ENCODE data around the gene L1CAM.

L1CAM gene

GRCh38 chrX:153903991-153904957, 18.3 kb upstream of the L1CAM start, which contains the start of gene AVPR2:
AVPR2 (plus strand) TSS chrX:153904673; CDS start chrX:153905146, 473 bp downstream.
- Histone ChIP-seq H3K4me2 (peak within 1 kb of the TSS; percentile 46), H3K27ac (peak within 1 kb of the TSS; percentile 51), H3K9me3 (no peaks in the 10 kb centered on the region), H3K27me3 (peaks cover 65% of the 10 kb centered on the region), H4K20me1 (peaks cover 48% of the 10 kb centered on the region), H3K9ac (0 out of 2 replicates have a peak within 1 kb of the TSS, but pooled peaks have one; percentile 53), H3K4me1 (peaks cover 80% of the 10 kb centered on the region), H3K36me3 (peaks cover 15% of the 10 kb centered on the region), H3K4me3 (no peak within 1 kb of the TSS)
- no peak for TF ChIP-seq Cebpa-rat (IDR thresholded peaks at IDR 0.05)

DNA sequence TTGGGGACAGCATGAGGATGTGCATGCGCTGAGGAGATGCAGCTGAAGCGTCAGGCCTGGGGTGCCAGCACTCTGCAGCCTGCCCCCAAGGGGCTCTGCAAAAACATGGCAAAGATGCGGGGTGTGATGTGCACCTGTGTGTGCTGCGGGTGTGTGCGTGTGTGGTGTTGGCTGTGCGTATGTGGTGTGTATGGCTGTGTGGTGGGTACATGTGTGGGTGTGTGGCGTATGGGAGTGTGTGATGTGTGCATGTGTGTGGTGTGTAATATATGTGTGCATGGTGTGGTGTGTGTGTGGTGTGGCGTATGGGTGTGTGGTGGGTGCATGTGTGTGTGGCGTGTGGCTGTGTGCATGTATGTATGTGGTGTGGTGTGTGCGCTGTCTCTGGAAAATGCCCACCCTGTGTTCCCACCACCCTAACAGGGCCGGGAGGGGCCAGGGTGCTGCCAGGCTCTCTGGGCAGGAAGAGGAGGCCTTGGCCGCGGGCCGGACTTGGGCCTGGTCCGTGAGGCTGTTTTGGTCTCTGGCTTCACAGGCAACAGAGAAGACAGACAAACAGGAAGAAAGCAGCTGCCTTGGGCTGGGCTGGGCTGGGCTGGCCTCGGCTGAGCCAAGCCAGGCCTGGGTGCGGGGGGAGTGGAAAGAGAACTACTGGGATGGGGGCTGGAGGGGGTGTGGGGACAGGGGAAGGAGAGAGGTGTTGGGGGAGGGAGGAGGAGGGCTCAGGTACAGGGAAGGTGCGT, 17.4 kb upstream of the L1CAM start:
- H3K9ac ChIP-seq: no peak overlapping the region
- no peak overlapping the region for H3K4me3 ChIP-seq
- no peaks in the 10 kb centered on the region for H3K9me3 ChIP-seq
- H3K27ac ChIP-seq: peak overlapping the region; percentile 51; the same call in 1 of the 2 replicates
- TF ChIP-seq Cebpa-rat (IDR thresholded peaks at IDR 0.05): no peak
- peaks cover 8% of the 10 kb centered on the region; the same call in 1 of the 2 replicates for H3K36me3 ChIP-seq
- peak overlapping the region; percentile 46 for H3K4me2 ChIP-seq
- H3K27me3 ChIP-seq: peaks cover 64% of the 10 kb centered on the region
- H3K4me1 ChIP-seq: peaks cover 73% of the 10 kb centered on the region
- peaks cover 41% of the 10 kb centered on the region for H4K20me1 ChIP-seq

DNA sequence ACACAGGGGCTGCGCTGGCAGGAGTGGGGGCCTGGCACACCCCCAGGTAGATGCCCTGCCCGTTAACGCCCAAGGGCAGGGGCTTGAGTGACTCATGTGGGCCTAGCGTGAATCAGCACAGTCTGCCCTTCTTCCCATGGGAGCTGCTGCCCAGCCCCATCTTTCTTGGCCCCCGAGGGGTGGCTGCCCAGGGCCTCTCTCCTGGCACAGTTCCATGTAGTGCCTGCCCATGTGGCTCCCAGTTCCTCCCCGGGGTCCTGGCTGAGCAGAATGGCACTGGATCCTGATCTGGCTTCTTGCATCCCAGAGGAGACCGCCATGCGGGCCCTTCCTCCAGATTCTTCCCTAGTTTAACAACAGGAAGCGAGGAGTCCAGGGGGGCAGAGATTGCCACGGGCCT, 16.4 kb upstream of the L1CAM start:
- H3K27me3 ChIP-seq: peaks cover 70% of the 10 kb centered on the region
- peaks cover 31% of the 10 kb centered on the region for H4K20me1 ChIP-seq
- peaks cover 71% of the 10 kb centered on the region for H3K4me1 ChIP-seq
- TF ChIP-seq Cebpa-rat (IDR thresholded peaks at IDR 0.05): no peak
- H3K9me3 ChIP-seq: no peaks in the 10 kb centered on the region; the same call in 1 of the 2 replicates
- no peak overlapping the region for H3K9ac ChIP-seq
- H3K27ac ChIP-seq: peak overlapping the region; percentile 70
- H3K4me3 ChIP-seq: no peak overlapping the region
- peak overlapping the region; percentile 46 for H3K4me2 ChIP-seq
- H3K36me3 ChIP-seq: no peaks in the 10 kb centered on the region

DNA sequence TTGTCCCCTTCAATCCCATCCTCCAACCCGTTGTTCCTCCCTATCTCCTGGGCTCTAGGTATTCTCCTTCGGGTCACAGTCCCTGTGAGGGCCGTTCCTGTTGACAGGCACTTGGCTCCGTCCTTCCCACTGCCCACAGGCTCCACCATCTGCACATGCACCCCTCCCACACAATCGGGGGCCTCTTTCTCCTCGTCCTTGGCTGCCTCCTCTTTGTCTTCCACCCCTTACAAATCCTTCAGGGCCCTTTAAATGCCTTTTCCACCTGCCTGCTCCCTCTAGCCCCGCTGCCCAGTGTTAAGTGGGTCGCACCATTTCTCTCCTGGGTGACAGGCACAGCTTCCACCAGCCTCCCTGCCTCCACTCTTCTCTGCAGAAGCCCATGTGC, 15.8 kb upstream of the L1CAM start:
- peak overlapping the region; percentile 46 for H3K4me2 ChIP-seq
- H3K36me3 ChIP-seq: no peaks in the 10 kb centered on the region
- TF ChIP-seq Cebpa-rat (IDR thresholded peaks at IDR 0.05): no peak
- peaks cover 65% of the 10 kb centered on the region for H3K4me1 ChIP-seq
- H4K20me1 ChIP-seq: peaks cover 25% of the 10 kb centered on the region
- H3K9me3 ChIP-seq: peaks cover under 1% of the 10 kb centered on the region; the same call in 1 of the 2 replicates
- no peak overlapping the region for H3K9ac ChIP-seq
- peak overlapping the region; percentile 70 for H3K27ac ChIP-seq
- H3K27me3 ChIP-seq: peaks cover 70% of the 10 kb centered on the region
- H3K4me3 ChIP-seq: no peak overlapping the region

GRCh38 chrX:153900831-153901752, 15.1 kb upstream of the L1CAM start:
- peak overlapping the region; percentile 70 for H3K27ac ChIP-seq
- H3K36me3 ChIP-seq: no peaks in the 10 kb centered on the region
- H3K4me2 ChIP-seq: peak overlapping the region; percentile 46
- H3K9ac ChIP-seq: no peak overlapping the region
- H3K9me3 ChIP-seq: peaks cover 7% of the 10 kb centered on the region
- peaks cover 18% of the 10 kb centered on the region for H4K20me1 ChIP-seq
- no peak for TF ChIP-seq Cebpa-rat (IDR thresholded peaks at IDR 0.05)
- peaks cover 63% of the 10 kb centered on the region for H3K4me1 ChIP-seq
- peaks cover 70% of the 10 kb centered on the region for H3K27me3 ChIP-seq
- H3K4me3 ChIP-seq: no peak overlapping the region

DNA sequence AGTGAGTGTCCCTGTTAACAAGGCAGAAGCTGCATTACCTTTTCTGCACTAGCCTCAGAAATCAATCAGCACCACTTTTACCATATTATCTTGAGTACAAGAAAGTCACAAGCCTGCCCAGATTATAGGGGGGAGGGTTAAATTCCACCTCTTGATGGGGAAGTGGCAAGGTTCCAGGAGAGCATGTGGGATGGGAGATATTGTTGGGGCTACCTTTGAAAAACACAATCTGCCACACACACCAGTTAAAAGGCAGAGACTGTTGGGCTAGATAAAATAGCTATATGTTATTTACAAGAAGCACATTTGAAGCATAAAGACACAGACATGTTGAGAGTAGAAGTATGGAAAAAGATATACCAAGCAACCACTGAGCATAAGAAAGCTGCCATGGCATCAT, 11.9 kb upstream of the L1CAM start:
- Histone ChIP-seq H3K4me1 (peaks cover 50% of the 10 kb centered on the region), H3K27me3 (peaks cover 88% of the 10 kb centered on the region), H4K20me1 (peaks cover 10% of the 10 kb centered on the region; the same call in 1 of the 2 replicates), H3K9me3 (peaks cover 18% of the 10 kb centered on the region), H3K36me3 (no peaks in the 10 kb centered on the region), H3K9ac (no peak overlapping the region), H3K4me3 (no peak overlapping the region), H3K27ac (no peak overlapping the region), H3K4me2 (no peak overlapping the region)
- TF ChIP-seq Cebpa-rat (IDR thresholded peaks at IDR 0.05): no peak

DNA sequence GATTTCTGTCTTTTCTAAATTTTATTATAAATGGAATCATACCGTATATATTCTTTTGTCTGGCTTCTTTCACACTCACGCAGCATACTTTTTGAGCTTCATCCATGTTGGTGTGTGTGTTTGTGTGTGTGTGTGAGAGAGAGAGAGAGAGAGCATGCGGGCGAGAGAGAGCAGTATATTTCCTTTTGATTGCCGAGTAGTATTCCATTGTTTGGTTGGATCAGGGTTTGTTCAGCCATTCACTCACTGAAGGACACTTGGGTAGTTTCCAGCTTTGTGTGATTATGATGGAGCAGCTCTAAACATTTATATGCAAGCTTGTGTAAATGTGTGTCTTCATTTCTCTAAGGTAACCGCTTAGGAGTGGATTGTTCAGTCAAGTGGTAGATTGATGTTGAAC, 3.1 kb upstream of the L1CAM start:
- Histone ChIP-seq H3K36me3 (no peaks in the 10 kb centered on the region), H3K9ac (no peak overlapping the region), H3K9me3 (peaks cover 13% of the 10 kb centered on the region; the same call in 1 of the 2 replicates), H3K27ac (no peak overlapping the region), H4K20me1 (peaks cover 26% of the 10 kb centered on the region), H3K27me3 (peaks cover 89% of the 10 kb centered on the region), H3K4me3 (no peak overlapping the region), H3K4me1 (peaks cover 46% of the 10 kb centered on the region), H3K4me2 (no peak overlapping the region)
- TF ChIP-seq Cebpa-rat (IDR thresholded peaks at IDR 0.05): no peak

DNA sequence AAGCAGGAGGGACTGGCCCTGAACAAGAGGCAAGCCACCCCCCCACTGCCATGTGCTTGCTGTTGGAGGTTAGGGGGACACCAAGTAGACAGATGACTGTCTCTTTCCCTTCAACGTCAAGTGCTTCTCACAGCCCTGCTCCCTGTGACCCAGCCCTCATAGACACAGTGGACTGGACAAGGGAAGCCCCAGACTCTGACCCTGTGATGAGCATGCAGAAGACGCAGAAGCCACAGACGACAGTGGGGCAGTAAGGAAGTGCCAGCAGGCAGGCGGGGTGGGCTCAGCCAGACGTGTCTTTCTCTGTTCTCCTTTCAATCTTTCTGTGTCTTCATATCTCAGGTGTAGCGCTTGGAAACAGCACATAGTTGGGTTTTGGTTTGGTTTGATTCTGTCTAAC, 2.4 kb upstream of the L1CAM start:
- Histone ChIP-seq H3K4me2 (peak overlapping the region; percentile 42; the same call in 1 of the 2 replicates), H3K4me1 (peaks cover 46% of the 10 kb centered on the region), H3K9ac (no peak overlapping the region), H4K20me1 (peaks cover 34% of the 10 kb centered on the region), H3K27me3 (peaks cover 89% of the 10 kb centered on the region), H3K9me3 (peaks cover 13% of the 10 kb centered on the region; the same call in 1 of the 2 replicates), H3K36me3 (no peaks in the 10 kb centered on the region), H3K4me3 (no peak overlapping the region), H3K27ac (no peak overlapping the region)
- TF ChIP-seq Cebpa-rat (IDR thresholded peaks at IDR 0.05): no peak

DNA sequence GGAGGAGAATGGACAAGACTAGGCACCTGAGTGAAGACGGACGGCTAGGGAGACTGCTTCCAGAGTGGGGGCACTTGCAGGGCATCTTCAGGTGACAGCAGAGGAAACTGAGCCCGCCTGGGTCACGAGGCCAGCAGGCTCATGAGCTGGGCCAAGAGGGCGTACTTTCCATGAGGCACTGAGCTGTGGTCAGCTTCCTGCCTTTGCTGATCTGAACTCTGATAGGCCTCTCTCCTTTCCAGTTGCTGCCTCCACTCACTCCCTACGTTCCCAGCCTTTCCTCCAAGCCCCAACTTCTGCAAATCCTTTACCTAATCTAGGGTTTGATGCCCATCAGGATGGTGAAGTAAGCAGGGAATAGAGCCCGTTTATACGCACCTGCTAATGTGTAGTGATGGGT, 1.4 kb upstream of the L1CAM start:
- Histone ChIP-seq H3K4me1 (peaks cover 56% of the 10 kb centered on the region), H3K36me3 (no peaks in the 10 kb centered on the region), H3K27ac (no peak overlapping the region), H3K9me3 (peaks cover 13% of the 10 kb centered on the region; the same call in 1 of the 2 replicates), H4K20me1 (peaks cover 44% of the 10 kb centered on the region), H3K27me3 (peaks cover 90% of the 10 kb centered on the region), H3K4me2 (no peak overlapping the region), H3K4me3 (no peak overlapping the region), H3K9ac (no peak overlapping the region)
- TF ChIP-seq Cebpa-rat (IDR thresholded peaks at IDR 0.05): no peak

All from BLaER1 (cell line).